ENCODE measurements around the gene PAPOLB.

PAPOLB gene

DNA sequence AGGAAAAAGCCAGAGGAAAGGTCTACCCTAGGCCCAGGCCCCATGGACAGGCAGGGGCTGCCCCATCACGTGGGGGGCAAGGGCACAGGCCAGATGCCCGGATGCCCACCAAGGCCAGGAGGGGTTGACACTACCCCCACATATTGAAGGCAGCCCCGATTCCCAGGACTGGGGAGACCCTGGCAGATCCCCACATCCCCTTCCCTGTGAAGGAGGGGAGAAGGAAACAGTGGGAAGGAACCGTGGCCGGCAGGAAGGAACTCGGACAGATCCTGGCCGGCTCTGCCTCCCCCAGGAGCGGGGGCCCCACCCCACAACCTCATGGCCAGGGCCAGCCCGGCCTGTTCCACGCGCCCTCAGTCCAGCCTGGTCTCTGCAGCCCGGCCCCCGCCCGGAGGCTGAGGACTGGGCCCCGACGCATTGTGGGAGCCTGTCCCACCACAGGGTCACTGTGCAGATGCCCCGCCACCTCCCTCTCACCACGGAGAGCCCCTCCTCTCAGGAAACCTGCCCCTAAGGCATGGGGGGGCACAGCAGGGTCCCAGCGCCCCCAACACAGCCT lies 41.3 kb downstream of the PAPOLB start:
- DNase-seq: no peak

DNA sequence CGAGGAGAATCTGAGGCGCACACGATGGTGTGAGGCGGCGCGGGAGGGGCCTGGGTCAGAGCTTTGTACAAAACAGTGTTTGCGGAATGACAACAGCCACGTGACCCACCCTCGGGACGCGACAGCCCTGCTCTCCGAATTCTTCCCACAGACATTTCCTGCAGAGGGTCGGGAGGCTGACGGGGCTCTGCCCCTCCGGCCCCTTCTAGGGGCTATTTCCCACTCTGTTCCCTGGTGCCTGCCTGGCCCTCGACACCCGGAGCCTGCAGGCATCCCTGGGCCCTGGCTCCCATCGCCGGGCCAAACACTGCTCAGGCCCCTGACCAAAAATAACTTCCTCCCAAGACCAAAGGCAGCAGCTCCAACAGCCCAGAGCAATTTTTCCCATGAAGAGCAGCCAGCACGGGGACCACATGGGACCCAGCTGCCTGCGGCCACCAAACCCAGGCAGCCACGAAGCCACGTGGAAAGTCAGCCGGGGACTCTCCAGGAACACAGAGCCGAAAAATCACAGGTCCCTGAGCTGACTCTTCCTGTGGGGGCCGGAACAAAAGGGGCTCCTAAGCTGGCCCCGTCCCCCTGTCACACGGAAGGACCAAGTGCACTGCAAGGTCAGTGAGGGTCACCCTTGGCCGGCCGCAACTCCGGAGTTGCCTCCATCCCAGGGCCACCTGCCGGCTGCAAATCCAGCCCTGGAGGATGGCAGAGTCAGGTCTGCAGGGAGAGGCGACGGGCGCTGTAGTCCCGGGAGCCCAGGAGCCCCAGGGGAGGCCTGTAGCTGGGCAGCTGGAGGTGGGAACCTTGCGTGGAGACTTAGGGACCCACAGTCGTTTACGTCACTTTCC lies 42.0 kb downstream of the PAPOLB start:
- no peak for DNase-seq

DNA sequence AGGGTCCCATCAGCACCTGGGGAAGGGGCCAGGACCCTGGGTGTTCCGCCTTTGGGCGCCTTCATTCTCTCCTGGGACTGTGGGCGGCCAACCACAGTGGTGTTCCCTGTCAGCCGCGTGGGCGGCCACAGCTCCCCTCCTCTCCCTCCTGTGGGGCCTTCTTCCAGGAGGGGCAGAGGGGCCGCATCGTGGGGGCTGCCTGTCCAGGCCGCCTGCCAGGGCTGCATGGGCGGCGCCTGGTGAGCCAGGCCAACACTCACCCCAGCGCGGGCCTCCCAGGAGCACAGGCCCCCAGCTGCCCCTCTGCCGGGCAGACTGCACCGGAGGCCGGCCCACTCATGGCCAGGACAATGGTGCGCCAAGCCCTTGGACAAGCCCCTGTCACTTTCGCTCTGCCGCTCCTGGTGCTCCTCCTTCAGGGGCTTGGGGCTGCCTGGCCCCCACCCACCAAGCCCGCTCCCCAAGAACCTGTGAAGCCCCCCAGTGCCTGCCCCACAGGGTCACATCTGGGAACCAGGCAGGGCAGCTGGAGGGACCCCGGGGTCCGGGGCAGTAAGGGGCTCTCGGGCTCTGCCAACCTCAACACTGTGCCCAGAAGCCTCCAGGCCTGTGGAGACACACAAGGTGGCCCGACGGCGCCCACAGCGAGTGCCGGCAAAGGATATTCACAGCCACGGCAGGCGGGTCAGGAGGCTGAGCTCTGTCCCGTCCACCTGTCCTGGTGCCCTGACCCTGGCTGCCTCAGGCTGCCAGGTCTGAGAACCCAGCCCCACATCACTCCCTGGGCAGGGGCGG lies 43.6 kb downstream of the PAPOLB start:
- DNase-seq: no peak

DNA sequence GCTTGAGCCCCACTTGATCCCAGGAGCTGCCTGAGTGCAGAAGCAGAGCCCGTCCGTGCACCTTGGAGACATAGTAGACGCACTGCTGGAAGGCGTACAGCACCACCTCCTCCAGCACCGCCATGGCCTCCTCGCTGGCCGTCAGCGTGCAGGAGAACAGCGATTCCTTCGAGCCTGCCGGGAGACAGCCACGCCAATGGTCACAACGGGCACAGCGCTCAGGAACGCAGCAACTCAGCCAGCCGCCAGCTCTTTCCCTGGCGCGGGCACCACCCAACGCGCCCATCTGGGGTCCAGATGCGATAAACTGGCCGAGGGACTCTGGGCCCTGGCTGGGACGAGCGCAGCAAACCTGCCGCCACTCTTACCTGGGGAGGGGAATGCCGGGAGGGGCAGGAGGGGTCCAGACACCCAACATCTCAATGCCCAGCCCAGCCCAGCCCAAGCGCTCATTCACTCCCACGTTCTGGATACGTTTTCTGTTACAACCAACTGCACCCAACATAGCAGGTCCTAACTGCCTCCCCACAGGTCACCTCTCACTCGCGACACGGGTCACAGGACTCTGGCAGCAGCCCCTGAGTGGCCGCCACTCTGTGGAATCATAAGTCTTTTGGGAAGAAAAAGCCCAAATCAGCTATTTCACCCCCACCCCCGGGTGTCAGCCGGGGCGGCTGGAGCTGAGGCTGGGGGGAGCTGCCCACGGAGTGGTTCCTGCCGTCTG lies 44.5 kb downstream of the PAPOLB start:
- no peak for DNase-seq

GRCh38 chr7:4816419-4817080 lies 45.3 kb downstream of the PAPOLB start:
- no peak for DNase-seq

- no peak for DNase-seq
These were observed 46.0 kb downstream of the PAPOLB start for GRCh38 chr7:4815609-4816418.

- DNase-seq: no peak
These were observed 46.7 kb downstream of the PAPOLB start for GRCh38 chr7:4815121-4815520.

GRCh38 chr7:4814433-4814832 lies 47.4 kb downstream of the PAPOLB start:
- no peak for DNase-seq

DNA sequence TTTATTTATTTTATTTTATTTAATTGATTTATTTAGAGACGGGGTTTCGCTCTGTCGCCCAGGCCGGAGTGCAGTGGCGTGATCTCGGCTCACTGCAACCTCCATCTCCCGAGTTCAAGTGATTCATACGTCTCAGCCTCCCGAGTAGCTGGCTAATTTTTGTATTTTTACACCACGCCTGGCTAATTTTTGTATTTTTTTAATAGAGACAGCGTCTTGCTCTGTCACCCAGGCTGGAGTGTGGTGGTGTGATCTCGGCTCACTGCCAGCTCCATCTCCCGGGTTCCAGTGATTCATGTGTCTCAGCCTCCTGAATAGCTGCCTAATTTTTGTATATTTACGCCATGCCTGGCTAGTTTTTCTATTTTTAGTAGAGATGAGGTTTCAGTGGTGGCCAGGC lies 52.2 kb downstream of the PAPOLB start:
- no peak for DNase-seq

GRCh38 chr7:4809091-4809591 lies 52.7 kb downstream of the PAPOLB start:
- peak; percentile 74 for DNase-seq

DNA sequence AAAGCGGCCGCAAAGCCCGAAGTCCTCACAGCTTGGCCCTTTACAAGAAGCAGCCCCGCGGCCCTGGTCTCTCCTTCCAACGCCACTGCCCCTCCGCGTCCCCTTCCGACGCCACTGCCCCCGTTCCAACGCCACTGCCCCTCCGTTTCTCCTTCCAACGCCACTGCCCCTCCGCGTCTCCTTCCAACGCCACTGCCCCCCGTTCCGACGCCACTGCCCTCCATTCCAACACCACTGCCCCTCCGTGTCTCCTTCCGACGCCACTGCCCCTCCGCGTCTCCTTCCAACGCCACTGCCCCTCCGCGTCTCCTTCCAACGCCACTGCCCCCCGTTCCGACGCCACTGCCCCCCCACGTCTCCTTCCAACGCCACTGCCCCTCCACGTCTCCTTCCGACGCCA lies 53.3 kb downstream of the PAPOLB start:
- DNase-seq: no peak

DNA sequence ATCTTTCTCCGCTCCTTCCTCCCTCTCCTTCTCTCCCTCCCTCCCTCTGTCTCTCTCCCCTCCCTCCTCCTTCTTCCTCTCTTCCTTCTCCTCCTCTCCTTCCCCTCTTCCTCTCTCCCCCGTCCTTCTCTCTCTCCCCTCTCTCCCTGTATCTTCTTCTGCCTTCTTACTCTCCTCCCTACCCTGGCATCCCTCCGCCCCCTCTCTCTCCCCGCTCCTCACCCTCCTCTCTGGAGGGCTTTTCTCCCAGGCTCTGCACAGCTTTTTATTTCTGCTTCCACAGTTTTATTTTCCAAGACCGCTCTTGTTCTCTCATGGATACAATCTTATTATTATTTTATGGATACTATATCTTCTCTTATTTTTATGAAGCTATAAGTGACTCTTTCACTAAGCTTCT lies 53.8 kb downstream of the PAPOLB start:
- DNase-seq: no peak

All from activated CD8-positive, alpha-beta memory T cell treated with anti-CD3 and anti-CD28 coated beads for 24 hours (primary cell).